IMR-90 (cell line): ENCODE results near the gene ITPR2. TPM values are rescaled to one million over a fixed set of nuclear protein-coding genes. Genes with fewer than 3 reads are reported as not detected.

Experiments
- ATAC-seq: fragments of 200-7000 bp; cut with Tn5 transposase; 2 replicates; pipeline ENCODE4 v1.9.1; 2020; ENCODE audit warnings: low read depth, mild to moderate bottlenecking, moderate library complexity
- BruUV-seq: library from RNA; stranded (reverse); fragments of 400-500 nt; replicated peaks from 2 replicates; lab custom pipeline; 2021; lab: Mats Ljungman, UMichigan
- CTCF ChIA-PET: fragments of 300-600 bp; formaldehyde crosslinking; extraction: SDS; loops from one replicate; lab custom pipeline; 2021; ENCODE audit warnings: antibody characterized with exemption; lab: Yijun Ruan, JAX
- POLR2A ChIA-PET: fragments of 300-600 bp; sonication (Branson Sonifier 250); formaldehyde crosslinking; loops from one replicate; lab custom pipeline; 2022; ENCODE audit warnings: antibody characterized with exemption; ENCODE audit not compliant: unreplicated experiment; lab: Charles Lee
- DNase-seq: peaks from one replicate; pipeline ENCODE4 v3.0.0; 2013
- H2AFZ ChIP-seq: replicated peaks from 2 replicates; pipeline ENCODE3; 2013; ENCODE audit warnings: low read length, mild to moderate bottlenecking; ENCODE audit not compliant: poor library complexity
- H2AK5ac ChIP-seq: 2 replicates; pipeline ENCODE4 v1.6.1; 2013; ENCODE audit warnings: low read depth, low read length, inconsistent platforms
- H2AK9ac ChIP-seq: replicated peaks from 2 replicates; pipeline ENCODE3; 2013; ENCODE audit warnings: mild to moderate bottlenecking, low read depth, low read length, moderate library complexity; ENCODE audit not compliant: poor library complexity
- H2BK120ac ChIP-seq: 2 replicates; pipeline ENCODE4 v1.6.1; 2013; ENCODE audit warnings: low read depth, low read length, inconsistent platforms
- H2BK15ac ChIP-seq: 3 replicates; pipeline ENCODE4 v1.6.1; 2013; ENCODE audit warnings: low read depth, low read length, inconsistent platforms
- H2BK20ac ChIP-seq: 2 replicates; pipeline ENCODE4 v1.6.1; 2013; ENCODE audit warnings: low read depth, mild to moderate bottlenecking, inconsistent platforms, low read length, moderate library complexity
- H2BK5ac ChIP-seq: 2 replicates; pipeline ENCODE4 v1.6.1; 2013; ENCODE audit warnings: mild to moderate bottlenecking, low read depth, low read length, inconsistent platforms; ENCODE audit not compliant: poor library complexity, severe bottlenecking
- H3K14ac ChIP-seq: replicated peaks from 2 replicates; pipeline ENCODE4 v1.6.1; 2013; ENCODE audit warnings: low read depth, low read length, inconsistent platforms
- H3K18ac ChIP-seq: 2 replicates; pipeline ENCODE4 v1.6.1; 2013; ENCODE audit warnings: low read depth, low read length, control low read depth
- H3K23ac ChIP-seq: 2 replicates; pipeline ENCODE4 v1.6.1; 2013; ENCODE audit warnings: low read depth, low read length, inconsistent platforms
- H3K27ac ChIP-seq: 2 replicates; pipeline ENCODE4 v1.5.1; 2013; ENCODE audit warnings: mild to moderate bottlenecking, control low read depth, low read length; ENCODE audit not compliant: insufficient read depth
- H3K27me3 ChIP-seq: 2 replicates; pipeline ENCODE4 v1.6.1; 2013; ENCODE audit warnings: low read length; ENCODE audit not compliant: control insufficient read depth, insufficient read depth
- H3K36me3 ChIP-seq: 2 replicates; pipeline ENCODE4 v1.6.1; 2013; ENCODE audit warnings: low read length, mixed read lengths; ENCODE audit not compliant: control insufficient read depth, insufficient read depth
- H3K4ac ChIP-seq: 2 replicates; pipeline ENCODE4 v1.6.1; 2013; ENCODE audit warnings: low read depth, low read length, inconsistent platforms
- H3K4me1 ChIP-seq: 2 replicates; pipeline ENCODE4 v1.6.1; 2013; ENCODE audit warnings: low read length, mixed read lengths; ENCODE audit not compliant: control insufficient read depth, insufficient read depth
- H3K4me2 ChIP-seq: 2 replicates; pipeline ENCODE4 v1.6.1; 2013; ENCODE audit warnings: low read depth, mild to moderate bottlenecking, control low read depth, low read length, moderate library complexity
- H3K4me3 ChIP-seq: 2 replicates; pipeline ENCODE4 v1.5.1; 2013; ENCODE audit warnings: low read depth, mild to moderate bottlenecking, control low read depth, low read length, moderate library complexity; ENCODE audit not compliant: insufficient read depth
- H3K56ac ChIP-seq: 2 replicates; pipeline ENCODE4 v1.6.1; 2013; ENCODE audit warnings: low read length, inconsistent platforms; ENCODE audit not compliant: insufficient read depth; ENCODE audit errors: extremely low read depth
- H3K79me1 ChIP-seq, 2 experiments: 2 replicates each; pipeline ENCODE4 v1.6.1; 2013; ENCODE audit warnings: low read length in 2 of 2, inconsistent platforms in 1 of 2, low read depth in 1 of 2
- H3K9ac ChIP-seq: 2 replicates; pipeline ENCODE4 v1.6.1; 2013; ENCODE audit warnings: low read depth, low read length, control low read depth
- H3K9me1 ChIP-seq: 2 replicates; pipeline ENCODE4 v1.6.1; 2013; ENCODE audit warnings: low read length, inconsistent platforms; ENCODE audit not compliant: insufficient read depth
- H3K9me3 ChIP-seq: 2 replicates; pipeline ENCODE4 v1.6.1; 2013; ENCODE audit warnings: low read length; ENCODE audit not compliant: control insufficient read depth, insufficient read depth
- H4K20me1 ChIP-seq: 2 replicates; pipeline ENCODE4 v1.6.1; 2013; ENCODE audit warnings: low read length, inconsistent platforms; ENCODE audit not compliant: insufficient read depth
- H4K5ac ChIP-seq: 2 replicates; pipeline ENCODE4 v1.6.1; 2013; ENCODE audit warnings: mild to moderate bottlenecking, low read depth, low read length, control low read depth
- H4K8ac ChIP-seq, 2 experiments: 2 replicates each; pipeline ENCODE4 v1.6.1; 2013; ENCODE audit warnings: low read depth in 2 of 2, low read length in 2 of 2, control low read depth in 1 of 2, inconsistent platforms in 1 of 2
- H4K91ac ChIP-seq: 2 replicates; pipeline ENCODE4 v1.6.1; 2013; ENCODE audit warnings: low read depth, low read length, inconsistent platforms; ENCODE audit not compliant: insufficient read depth
- BHLHE40 ChIP-seq: fragments of 150-350 bp; IDR thresholded peaks from 2 replicates; pipeline ENCODE4 v1.6.1; 2016; ENCODE audit warnings: mild to moderate bottlenecking, low read depth, low read length
- CEBPB ChIP-seq: IDR thresholded peaks from 2 replicates; pipeline ENCODE4 v1.6.1; 2012; ENCODE audit warnings: low read depth, low read length, improper control_type of control experiment
- CHD1 ChIP-seq: IDR thresholded peaks from 2 replicates; pipeline ENCODE4 v1.6.1; 2012; ENCODE audit warnings: low read depth, low read length, improper control_type of control experiment
- CTCF ChIP-seq: conservative IDR thresholded peaks from 2 replicates; pipeline ENCODE4 v1.5.1; 2012; ENCODE audit warnings: mild to moderate bottlenecking, low read depth, low read length, improper control_type of control experiment
- MAZ ChIP-seq: IDR thresholded peaks from 2 replicates; pipeline ENCODE4 v1.6.1; 2012; ENCODE audit warnings: low read depth, mild to moderate bottlenecking, low read length, improper control_type of control experiment, moderate library complexity, borderline replicate concordance
- POLR2A ChIP-seq: IDR thresholded peaks from 2 replicates; pipeline ENCODE4 v1.6.1; 2012; ENCODE audit warnings: mild to moderate bottlenecking, low read depth, low read length
- RAD21 ChIP-seq: IDR thresholded peaks from 2 replicates; pipeline ENCODE4 v1.6.1; 2012; ENCODE audit warnings: low read length, improper control_type of control experiment
- RCOR1 ChIP-seq: IDR thresholded peaks from 2 replicates; pipeline ENCODE4 v1.6.1; 2012; ENCODE audit warnings: mild to moderate bottlenecking, low read length, improper control_type of control experiment; ENCODE audit not compliant: insufficient replicate concordance
- SMC3 ChIP-seq: fragments of 150-350 bp; IDR thresholded peaks from 2 replicates; pipeline ENCODE4 v1.6.1; 2016; ENCODE audit warnings: low read depth, mild to moderate bottlenecking, antibody characterized with exemption, low read length, moderate library complexity
- USF2 ChIP-seq: fragments of 150-350 bp; IDR thresholded peaks from 2 replicates; pipeline ENCODE4 v1.6.1; 2017; ENCODE audit warnings: mild to moderate bottlenecking, antibody characterized with exemption, low read length, low read depth
- WGBS, 2 experiments: methylation state at CpG; one replicate each; pipeline versions ENCODE4 v1.1.5 to v1.1.7; 2013; ENCODE audit warnings: missing lambda C conversion rate in 2 of 2; ENCODE audit not compliant: insufficient read length in 1 of 2; ENCODE audit errors: extremely low coverage in 2 of 2; 5-methylcytosine and 5-hydroxymethylcytosine counted together
- dilution Hi-C: fragments of 300-500 bp; cut with HindIII; formaldehyde crosslinking; loops from one replicate; pipeline ENCODE4 v1.14.3; 2018; ENCODE audit warnings: low sequenced_read_pairs; ENCODE audit not compliant: unreplicated experiment
- in situ Hi-C: fragments of 300-500 bp; cut with MboI; formaldehyde crosslinking; loops from 3 replicates; pipeline ENCODE4 v1.14.3; 2019; ENCODE audit warnings: low sequenced_read_pairs, inconsistent platforms, mixed read lengths
- intact Hi-C: fragments of 100-400 bp; cut with micrococcal nuclease; formaldehyde crosslinking; loops from 2 replicates; pipeline ENCODE4 v1.10.0; 2022
- polyA plus RNA-seq, 3 experiments: library from polyadenylated mRNA; depleted of rRNA; stranded (reverse); fragments of >200 nt; gene quantifications; 2 replicates each; pipeline ENCODE4 v1.2.3, GENCODE V29; 2012; ENCODE audit warnings: low replicate concordance in 1 of 3
- total RNA-seq: library from RNA; depleted of rRNA; stranded (reverse); fragments of >200 nt; gene quantifications from 2 replicates; pipeline ENCODE4 v1.2.3, GENCODE V29; 2012
- TF ChIP-seq, protein P1 (sequence below): fragments of 150-350 bp; IDR thresholded peaks from 2 replicates; pipeline ENCODE4 v1.6.1; 2016; ENCODE audit warnings: low read depth, mild to moderate bottlenecking, low read length, moderate library complexity, borderline replicate concordance

Gene ITPR2
- total and polyA plus RNA-seq, 2 of the 4 experiments (the other 2 are of a cell fraction) = 1.2 to 9.0 TPM

DNA sequence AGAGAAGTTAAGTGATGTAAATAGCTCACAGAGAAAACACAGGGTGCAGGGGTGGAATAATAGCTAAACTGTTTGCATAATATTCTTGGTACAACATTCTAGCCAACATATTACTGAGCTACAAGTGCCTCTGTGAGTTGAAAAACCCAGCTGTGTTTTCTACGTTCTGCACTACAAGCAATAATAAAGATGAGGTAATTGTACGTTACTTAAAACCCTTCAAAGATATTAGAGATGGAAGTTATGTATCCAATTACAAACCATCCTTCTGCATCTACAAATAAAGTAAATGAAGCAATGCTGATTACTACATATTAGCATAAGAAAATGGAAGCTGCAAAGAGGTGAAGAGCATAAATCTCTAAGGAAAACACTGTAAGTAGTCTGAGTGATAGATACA is 366.3 kb downstream of the ITPR2 start:
- H2AFZ ChIP-seq = no peak overlapping the region
- no peaks in the 10 kb centered on the region for H3K4me1 ChIP-seq
- no peaks in the 10 kb centered on the region for H3K9me1 ChIP-seq
- no peak overlapping the region for H3K4me2 ChIP-seq
- no peak overlapping the region for H2BK20ac ChIP-seq
- no peak for ATAC-seq
- H4K5ac ChIP-seq = no peak overlapping the region
- POLR2A ChIA-PET = no interaction called here
- H4K8ac ChIP-seq = no peak overlapping the region
- no peak overlapping the region for H3K4me3 ChIP-seq
- no peak overlapping the region for H3K56ac ChIP-seq
- in situ Hi-C loops = no loop called here
- H3K36me3 ChIP-seq = no peaks in the 10 kb centered on the region
- H3K18ac ChIP-seq = no peak overlapping the region
- no peak overlapping the region for H3K23ac ChIP-seq
- TF ChIP-seq RAD21 (no peak), RCOR1 (no peak), CHD1 (no peak), MAZ (no peak), SMC3 (no peak), CEBPB (no peak), CTCF (no peak), POLR2A (no peak), USF2 (no peak), BHLHE40 (no peak)
- TF ChIP-seq, protein P1, sequence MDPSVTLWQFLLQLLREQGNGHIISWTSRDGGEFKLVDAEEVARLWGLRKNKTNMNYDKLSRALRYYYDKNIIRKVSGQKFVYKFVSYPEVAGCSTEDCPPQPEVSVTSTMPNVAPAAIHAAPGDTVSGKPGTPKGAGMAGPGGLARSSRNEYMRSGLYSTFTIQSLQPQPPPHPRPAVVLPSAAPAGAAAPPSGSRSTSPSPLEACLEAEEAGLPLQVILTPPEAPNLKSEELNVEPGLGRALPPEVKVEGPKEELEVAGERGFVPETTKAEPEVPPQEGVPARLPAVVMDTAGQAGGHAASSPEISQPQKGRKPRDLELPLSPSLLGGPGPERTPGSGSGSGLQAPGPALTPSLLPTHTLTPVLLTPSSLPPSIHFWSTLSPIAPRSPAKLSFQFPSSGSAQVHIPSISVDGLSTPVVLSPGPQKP = no peak
- no peaks in the 10 kb centered on the region for H3K27me3 ChIP-seq
- no peak overlapping the region for H3K4ac ChIP-seq
- no peak overlapping the region for H2AK5ac ChIP-seq
- no peak overlapping the region for H3K14ac ChIP-seq
- intact Hi-C loops = no loop called here
- no CpG with 5 or more reads among the region's 2 CpGs for WGBS, 2 experiments
- CTCF ChIA-PET = interaction anchor here (0.8 to 1.5 kb wide), 3 partner anchors 38 to 347 kb away, joined by 4 to 6 read pairs (median 4); no protein-coding TSS in a partner anchor
- dilution Hi-C loops = no loop called here
- no TSS peak for BruUV-seq
- H3K9ac ChIP-seq = no peak overlapping the region
- H4K91ac ChIP-seq = no peak overlapping the region
- no peak overlapping the region for H3K27ac ChIP-seq
- H3K9me3 ChIP-seq = no peaks in the 10 kb centered on the region
- no peak overlapping the region for H2BK5ac ChIP-seq
- no peaks in the 10 kb centered on the region for H4K20me1 ChIP-seq
- no peak overlapping the region for H2AK9ac ChIP-seq
- no peaks in the 10 kb centered on the region for H3K79me1 ChIP-seq
- H2BK15ac ChIP-seq = no peak overlapping the region
- DNase-seq = no peak
- no peak overlapping the region for H2BK120ac ChIP-seq
